ENCODE measurements around the gene FFAR3.
A peak's percentile ranks its signal among the peaks of the same experiment; 100 is the strongest.
"Not testable (repeated sequence)": the region's sequence is repeated elsewhere in the genome, so short reads cannot be mapped to it uniquely, and the experiment has no call there.

The FFAR3 gene

DNA sequence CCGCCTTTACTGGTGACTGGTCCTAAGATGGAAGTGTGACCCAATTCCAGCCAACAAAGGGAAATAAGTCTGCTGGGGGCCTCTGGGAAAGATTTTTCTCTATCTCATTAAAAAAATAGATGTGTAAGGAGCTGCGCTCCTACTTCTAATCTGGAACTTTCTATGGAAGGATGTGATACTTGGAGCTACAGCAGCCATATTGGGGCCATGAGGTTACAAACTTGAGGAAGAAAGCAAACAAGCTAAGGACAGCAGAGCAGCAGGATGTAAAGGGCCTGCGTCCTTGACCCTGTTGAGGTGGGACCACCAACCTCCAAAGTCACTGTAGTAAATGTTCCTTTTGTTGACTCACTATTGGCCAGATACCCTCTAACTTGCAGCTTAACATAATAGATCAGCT lies 20.1 kb downstream of the FFAR3 start:
- no peak for DNase-seq

DNA sequence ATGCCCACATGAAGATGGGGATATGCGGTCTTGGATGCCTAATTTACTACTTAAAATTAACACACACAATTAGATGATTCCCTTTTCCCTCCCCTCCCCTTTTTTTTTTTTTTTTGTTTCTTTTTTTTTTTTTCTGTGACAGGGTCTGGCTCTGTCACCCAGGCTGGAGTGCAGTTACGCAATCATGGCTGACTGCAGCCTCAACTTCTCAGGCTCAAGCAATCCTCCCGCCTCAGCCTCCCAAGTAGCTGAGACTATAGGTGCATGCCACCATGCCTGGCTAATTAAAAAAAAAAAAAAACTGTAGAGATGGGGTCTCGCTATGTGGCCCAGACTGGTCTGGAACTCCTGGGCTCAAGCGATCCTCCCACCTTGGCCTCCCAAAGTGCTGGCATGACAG lies 21.3 kb downstream of the FFAR3 start:
- DNase-seq = not testable (repeated sequence)

DNA sequence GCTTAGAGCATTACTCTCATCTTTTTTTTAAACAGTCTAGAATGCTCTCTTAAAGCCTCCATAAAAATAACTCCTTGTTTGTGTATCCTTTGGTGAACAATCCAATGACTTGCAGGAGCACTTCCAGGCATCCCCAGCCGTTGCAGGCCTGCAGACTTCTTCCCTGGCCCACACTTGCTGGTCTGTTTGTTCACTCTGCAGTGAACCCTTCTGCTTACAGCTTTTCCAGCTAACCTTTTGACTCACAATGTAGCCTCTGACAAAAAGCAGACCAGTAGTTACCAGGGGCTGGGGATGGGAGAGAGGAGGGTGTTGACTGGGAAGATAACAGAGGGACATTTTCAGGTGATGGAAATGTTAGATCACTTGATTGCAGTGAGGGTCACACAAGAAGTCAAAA lies 21.7 kb downstream of the FFAR3 start:
- DNase-seq = no peak

DNA sequence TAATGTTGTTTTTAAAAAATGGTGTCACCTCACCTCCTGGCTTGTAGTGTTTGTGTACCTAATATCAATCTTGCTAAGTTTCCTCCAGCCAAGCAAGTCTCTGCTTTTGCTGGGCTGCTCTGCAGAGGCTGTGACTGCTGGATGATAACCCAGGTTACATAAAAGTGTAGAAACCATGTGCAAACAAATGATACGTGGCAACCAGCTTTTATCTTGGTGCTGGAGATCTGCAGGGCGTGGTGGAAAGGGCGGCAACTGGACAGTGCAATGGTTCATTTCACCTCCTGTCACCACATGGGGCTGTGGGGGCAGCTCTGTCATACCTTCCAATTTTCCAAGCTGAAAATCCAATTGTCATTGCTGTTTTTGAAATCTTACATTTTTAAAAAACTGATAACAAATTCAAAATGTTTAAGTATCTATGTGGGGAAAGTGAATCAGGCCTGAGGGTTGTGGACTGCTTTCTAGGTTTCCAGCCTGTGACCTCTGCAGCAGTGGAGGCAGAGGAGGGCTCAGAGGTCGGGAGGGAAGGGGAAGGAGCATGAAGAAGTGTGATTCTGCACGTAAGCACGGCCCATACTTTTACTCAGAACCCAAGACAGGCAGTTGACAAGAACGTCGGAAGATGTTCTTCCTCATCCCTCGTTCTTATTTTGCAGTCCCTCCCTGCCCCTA lies 22.3 kb downstream of the FFAR3 start:
- DNase-seq = no peak

DNA sequence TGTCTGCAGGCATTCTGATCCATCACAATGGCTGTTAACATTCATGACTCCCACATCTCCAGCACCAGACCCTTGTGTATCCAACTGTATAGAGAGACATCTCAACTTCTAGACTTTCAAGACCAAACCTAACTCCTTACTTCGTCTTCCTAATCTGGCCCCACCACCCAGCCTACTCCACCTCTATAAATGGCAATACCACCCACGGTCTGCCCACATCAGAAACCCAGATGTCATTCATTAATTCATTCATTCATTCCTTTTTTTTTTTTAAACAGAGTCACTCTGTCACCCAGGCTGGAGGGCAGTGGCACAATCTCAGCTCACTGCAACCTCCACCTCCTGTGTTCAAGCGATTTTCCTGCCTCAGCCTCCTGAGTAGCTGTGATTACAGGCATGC lies 23.1 kb downstream of the FFAR3 start:
- DNase-seq = no peak

DNA sequence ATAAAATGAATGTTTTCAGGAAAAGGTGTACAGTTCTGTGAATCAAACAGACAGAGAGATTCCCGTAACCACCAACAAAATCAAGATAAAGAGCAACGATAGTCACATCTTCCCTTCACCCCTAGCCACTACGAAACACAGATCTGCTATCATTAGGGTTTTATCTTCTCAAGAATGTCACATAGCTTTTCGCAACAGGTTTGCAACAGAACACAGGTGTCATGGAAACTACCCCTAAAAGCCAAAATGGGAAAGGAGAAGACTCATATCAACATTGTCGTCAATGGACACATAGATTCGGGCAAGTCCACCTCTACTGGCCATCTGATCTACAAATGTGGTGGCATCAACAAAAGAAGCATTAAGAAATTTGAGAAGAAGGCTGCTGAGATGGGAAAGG lies 23.7 kb downstream of the FFAR3 start:
- no peak for DNase-seq

DNA sequence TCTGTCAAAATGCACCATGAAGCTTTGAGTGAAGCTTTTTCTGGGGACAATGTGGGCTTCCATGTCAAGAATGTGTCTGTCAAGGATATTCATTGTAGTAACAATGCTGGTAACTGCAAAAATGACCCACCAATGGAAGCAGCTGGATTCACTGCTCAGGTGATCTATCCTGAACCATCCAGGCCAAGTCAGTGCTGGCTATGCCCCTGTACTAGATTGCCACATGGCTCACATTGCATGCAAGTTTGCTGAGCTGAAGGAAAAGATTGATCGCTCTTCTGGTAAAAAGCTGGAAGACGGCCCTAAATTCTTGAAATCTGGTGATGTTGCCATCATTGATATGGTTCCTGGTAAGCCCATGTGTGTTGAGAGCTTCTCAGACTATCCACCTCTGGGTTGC lies 25.3 kb downstream of the FFAR3 start:
- DNase-seq = no peak

DNA sequence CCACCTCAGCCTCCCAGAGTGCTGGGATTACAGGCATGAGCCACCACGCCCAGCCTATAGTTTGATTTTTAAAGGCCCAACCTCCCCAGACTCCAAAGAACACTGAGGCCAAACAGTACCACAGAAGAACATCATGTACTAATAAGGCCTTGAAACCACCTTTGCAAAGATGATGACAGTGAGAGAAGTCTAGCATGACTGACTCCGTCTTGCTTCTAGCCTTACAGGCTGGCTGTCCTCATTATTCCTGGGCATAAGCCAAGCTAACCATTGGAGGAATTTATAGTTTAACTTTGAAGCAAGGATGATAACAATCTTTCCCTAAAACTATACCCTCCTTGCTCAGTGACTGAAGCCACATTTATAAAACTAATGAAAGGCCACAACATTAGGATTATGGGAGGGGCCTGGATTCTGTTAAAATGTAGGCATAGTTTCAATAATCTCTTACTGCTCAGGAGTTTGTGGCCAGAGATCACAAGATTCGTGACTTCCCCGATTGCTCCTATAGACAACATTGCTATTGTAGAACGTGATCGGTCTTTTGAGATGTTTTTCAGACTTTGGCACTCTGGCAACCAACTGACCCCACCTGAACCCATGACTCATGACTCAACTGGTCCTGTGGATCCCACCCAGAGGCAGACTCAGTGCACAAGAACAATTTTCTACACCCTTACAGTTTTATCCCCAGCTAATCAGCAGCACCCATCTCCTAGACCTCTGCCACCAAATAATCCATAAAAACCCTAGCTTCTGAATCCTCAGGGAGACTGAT lies 30.2 kb downstream of the FFAR3 start:
- no peak for DNase-seq

DNA sequence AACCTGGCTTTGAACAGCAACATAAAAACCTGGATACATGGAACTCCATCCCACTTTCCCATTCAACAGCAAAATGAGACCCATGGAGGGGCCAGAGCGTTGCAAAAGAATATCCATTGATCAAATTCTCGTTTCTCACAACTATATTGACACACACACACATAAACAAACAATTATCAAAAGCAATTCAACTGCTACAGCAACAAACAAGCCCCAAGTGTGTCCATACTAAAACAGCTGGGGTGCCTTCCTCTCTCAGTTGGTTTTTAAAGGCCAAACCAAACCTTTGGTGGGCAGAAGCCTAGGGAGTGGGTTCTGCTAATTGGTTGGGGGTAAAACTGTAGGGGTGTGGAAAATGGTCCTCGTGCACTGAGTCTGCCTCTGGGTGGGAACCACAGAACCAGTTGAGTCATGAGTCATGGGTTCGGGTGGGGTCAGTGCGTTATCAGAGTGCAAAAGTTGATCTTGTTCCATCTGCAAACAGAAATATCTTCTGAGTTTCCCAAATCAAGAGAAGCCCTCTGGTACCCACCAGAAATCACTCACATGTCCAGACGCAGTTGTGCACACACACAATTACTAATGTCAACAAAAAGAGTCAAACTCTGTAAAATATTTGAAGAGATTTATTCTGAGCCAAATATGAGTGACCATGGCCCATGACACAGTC lies 31.1 kb downstream of the FFAR3 start:
- DNase-seq = peak; percentile 7

DNA sequence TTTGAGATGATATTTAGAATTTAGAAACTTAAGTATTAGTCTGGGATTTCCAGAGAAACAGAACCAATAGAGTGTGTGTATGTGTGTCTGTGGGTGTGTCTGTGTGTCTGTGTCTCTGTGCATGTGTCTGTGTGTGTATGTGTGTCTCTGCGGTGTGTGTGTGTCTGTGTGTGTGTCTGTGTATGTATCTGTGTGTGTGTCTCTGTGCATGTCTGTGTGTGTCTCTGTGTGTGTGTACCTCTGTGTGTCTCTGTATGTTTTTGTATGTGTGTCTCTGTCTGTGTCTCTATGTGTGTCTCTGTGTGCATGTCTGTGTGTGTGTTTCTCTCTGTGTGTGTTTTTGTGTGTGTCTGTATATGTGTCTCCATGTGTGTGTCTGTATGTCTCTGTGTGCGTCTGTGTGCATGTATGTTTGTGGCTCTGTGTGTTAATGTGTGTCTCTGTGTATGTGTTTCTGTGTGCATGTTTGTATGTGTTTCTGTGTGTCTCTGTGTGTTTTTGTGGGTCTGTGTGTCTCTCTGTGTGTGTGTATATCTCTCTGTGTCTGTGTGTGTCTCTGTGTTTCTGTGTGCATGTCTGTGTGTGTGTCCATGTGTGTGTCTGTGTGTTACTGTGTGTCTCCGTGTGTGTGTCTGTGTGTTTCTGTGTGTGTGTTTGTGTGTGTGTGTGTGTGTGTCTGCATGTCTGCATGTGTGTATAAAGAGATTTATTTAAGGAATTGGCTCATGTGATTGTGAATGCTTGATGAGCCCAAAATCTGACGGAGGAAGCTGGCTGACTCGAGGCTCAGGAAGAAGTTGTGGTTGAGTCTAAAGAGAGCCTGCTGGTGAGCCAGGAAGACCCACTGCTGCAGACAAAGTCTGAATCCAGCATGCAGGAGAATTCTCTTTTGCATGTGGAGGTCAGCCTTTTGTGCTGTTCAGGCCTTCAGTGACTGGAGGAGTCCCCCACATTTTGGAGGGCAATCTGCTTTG lies 34.8 kb downstream of the FFAR3 start:
- peak; percentile 23 for DNase-seq

DNA sequence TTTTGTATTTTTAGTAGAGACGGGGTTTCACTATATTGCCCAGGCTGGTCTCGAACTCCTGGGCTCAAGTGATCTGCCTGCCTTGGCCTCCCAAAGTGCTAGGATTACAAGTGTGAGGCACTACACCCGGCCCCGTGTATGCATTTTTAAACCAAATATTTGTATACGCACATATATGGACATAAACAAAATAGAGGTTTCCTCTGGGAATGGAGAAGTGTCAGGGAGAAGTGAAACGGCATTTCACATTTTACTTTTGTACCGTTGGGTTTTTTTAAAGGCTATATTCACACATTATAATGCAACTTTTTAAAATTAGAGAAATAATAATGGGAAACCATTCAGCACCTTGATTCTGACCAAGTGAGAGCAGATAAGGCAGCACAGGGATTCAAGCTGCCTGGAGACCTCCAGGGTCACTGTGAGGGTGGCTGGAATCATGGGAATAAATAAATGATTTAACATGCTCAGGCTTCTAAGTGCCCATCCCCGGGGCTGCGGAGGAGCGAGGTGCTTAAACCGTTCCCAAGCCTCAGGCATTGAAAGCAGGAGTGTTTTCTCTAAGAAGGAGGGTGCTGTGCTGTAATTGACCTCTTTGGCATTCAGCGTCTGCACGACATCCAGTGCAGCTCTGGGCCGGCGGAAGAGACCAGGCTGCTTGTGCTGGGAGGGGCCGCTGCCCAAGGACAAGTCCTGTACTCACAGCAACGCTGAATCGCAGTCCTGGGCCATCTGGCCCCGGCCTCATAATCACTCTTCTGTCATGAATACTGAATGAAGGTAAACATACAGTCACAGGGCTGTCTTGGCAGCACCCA lies 37.3 kb downstream of the FFAR3 start:
- peak; percentile 65 for DNase-seq

DNA sequence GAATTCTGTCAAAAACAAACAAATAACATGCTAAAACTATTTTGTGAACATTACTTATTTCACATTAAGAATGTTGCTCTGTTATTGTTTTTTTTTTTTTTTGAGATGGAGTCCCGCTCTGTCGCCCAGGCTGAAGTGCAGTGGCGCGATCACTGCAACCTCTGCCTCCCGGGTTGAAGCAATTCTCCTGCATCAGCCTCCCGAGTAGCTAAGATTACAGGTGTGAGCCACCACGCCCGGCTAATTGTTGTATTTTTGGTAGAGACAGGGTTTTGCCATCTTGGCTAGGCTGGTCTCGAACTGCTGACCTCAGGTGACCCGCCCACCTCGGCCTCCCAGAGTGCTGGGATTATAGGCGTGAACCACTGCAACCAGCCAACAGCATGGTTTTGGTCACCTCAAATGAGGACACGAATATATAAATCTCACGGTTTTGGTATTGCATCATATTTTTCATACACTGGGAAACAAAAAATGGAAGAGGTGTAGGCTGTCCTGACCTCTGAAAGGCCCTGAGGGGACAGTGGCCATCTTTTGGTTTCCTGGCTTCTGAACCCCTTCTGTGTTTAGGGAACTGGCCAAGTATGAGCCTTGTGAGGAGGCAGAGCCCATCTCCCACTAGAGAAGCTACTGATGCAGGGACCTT lies 38.1 kb downstream of the FFAR3 start:
- DNase-seq = peak; percentile 47

DNA sequence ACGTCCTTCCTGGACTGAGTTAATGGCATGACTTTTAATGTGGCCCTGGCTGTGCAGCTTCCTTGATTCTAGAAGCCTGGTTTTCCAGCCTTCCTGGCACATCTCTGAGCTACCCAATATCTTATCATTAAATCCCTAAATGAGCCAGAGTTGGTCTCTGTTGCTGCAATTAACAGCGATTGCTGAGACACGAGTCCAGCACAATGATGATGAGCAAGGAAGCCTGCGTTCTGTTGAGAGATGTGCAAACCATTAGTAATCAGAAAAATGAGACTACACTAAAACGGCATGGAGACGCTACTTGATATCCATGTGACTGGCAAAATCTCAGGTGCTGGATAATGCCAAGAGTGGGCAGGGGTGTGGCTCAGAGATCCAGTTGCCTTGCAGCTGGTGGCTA lies 38.8 kb downstream of the FFAR3 start:
- DNase-seq = no peak

DNA sequence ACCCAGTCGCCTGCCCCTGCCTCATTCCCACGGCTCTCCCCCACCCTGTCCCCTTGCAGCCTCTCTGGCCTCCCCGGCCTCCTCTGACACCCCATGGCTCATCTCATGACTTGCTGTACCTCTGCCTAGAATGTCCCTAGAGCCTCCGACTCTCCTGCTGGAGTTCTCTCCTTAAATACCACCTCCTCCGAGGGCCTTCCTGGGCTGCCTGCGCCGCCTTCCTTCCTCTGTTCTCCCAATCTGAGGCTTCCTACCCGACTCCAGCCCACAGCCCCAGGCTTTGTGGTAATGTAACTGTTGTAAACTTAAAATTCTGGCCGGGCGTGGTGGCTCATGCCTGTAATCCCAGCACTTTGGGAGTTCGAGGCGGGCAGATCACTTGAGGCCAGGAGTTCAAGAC lies 40.3 kb downstream of the FFAR3 start:
- DNase-seq = no peak

DNA sequence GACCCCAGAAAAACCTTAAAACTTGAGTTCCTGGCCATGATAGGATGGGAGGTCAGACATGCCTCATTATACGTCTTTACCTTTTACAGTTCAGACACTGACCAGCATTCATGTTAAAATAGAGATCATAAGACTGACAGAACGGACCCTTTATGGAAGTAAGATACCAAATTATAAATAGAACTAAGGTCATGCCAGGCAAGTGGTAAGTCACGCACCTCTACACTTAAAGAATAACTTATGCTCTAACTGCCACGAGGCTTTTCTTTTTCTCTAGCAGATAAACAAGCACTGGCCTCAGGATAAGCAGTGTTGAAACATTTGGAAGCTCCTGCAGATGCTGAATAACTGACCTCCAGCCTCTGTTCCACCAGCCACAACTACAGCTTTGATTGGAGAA lies 41.0 kb downstream of the FFAR3 start:
- no peak for DNase-seq

DNA sequence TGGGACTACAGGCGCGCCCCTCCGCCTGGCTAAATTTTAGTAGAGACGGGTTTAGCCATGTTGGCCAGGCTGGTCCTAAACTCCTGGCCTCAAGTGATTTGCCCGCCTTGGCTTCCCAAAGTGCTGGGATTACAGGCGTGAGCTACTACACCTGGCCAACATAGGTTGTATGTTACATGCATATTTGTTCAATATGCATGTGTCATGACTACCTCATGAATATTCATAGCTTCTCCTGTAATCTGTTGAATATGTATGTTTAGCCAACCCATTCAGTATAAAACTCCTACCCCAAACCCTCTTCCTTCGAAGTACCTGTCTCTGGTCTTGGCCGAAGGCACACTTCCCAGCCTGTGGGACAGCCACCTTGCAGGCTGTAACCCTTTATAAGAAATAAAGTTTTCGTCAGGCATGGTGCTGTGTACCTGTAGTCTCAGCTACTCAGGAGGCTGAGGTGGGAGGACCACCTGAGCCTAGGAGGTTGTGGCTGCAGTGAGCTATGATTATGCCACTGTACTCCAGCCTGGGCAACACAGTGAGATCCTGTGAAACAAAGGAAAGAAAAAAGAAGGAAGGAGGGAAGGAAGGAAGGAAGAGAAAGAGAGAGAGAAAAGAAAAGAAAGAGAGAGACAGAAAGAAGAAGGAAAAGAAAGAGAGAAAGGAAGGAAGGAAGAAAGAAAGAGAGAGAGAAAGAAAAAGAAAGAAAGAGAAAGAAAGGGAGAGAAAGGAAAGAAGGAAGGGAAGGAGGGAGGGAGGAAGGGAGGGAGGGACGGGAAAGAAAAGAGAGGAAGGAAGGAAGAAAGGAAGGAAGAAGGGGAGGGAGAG lies 41.9 kb downstream of the FFAR3 start:
- no peak for DNase-seq

DNA sequence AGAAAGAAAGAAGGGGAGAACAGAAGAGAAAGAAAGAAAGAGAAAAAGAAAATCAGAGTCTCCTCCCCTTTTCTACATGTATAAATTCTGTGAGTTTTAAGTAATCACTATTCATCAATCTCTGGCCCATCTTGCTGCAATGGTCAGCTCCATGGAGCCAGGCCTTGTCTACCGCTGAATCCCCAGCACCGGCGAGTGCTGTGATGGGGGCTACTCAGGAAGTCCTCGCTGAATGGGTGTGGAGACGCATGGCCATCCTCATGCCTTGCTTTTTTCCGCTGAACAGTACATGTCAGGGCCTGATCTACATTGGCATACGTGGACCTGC lies 42.5 kb downstream of the FFAR3 start:
- no peak for DNase-seq

DNA sequence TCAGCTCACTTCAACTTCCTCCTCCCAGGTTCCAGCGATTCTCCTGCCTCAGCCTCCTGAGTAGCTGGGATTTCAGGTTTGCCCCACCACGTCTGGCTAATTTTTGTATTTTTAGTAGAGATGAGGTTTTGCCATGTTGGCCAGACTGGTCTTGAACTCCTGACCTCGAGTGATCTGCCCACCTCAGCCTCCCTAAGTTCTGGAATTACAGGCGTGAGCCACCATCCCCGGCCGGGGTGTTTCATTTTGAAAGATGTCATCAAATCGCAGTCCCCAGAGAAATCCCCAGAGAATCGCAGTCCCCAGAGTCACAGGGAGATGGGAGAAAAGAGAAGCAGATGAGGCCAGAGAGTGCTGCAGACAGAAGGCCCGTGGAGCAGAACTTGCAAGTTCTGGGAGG lies 43.2 kb downstream of the FFAR3 start:
- DNase-seq = not testable (repeated sequence)

DNA sequence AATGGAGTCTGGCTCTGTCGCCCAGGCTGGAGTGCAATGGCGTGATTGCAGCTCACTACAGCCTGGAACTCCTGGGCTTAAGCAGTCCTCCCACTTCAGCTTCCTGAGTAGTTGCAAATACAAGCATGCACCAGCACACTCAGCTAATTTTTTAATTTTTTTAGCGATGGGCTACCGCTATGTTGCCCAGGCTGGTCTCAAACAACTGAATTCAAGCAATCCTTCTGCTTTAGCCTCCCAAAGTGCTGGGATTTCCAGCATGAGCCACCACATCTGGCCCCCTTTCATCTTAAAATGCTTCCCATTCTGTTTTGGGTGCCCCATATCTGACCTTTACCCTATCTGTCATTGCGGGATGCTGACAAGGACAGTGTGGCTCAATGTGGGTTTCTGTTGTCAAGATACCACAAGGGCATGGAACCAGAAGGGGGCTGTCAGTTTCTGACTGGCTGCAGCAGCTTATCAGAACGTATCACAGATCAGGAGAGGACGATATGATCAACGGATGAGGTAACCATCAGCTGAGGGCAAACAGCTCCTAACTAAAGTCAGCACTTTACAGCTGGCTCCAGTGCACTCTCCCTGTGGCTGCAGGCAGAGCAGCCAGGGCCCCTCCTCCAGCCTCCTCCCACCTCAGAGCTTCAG lies 45.0 kb downstream of the FFAR3 start:
- DNase-seq = peak; percentile 17
